Caco-2 (cell line): Measurements from ENCODE around the gene SLC37A1. TPM values are rescaled to one million over a fixed set of nuclear protein-coding genes. Genes with fewer than 3 reads are reported as not detected.
A peak's percentile ranks its signal among the peaks of the same experiment; 100 is the strongest.

ENCODE experiments used
- BruUV-seq: library from RNA; stranded (reverse); fragments of 400-500 nt; replicated peaks from 2 replicates; lab custom pipeline; 2021; lab: Mats Ljungman, UMichigan
- CTCF ChIA-PET: fragments of 300-600 bp; sonication (Branson Sonifier 250); formaldehyde crosslinking; loops from one replicate; lab custom pipeline; 2022; ENCODE audit warnings: antibody characterized with exemption; lab: Charles Lee
- POLR2A ChIA-PET: fragments of 300-600 bp; sonication (Branson Sonifier 250); formaldehyde crosslinking; loops from one replicate; lab custom pipeline; 2022; ENCODE audit warnings: antibody characterized with exemption; lab: Charles Lee
- DNase-seq, 2 experiments: peaks; one replicate each; pipeline versions ENCODE4 v3.0.0 to v3.0.0-alpha.2; 2020 to 2022
- H3K27me3 ChIP-seq: replicated peaks from 2 replicates; pipeline ENCODE4 v1.6.0; 2011; ENCODE audit warnings: low read length; ENCODE audit not compliant: control insufficient read depth, insufficient read depth
- H3K36me3 ChIP-seq: 2 replicates; pipeline ENCODE4 v1.5.1; 2011; ENCODE audit warnings: low read length; ENCODE audit not compliant: control insufficient read depth, insufficient read depth
- H3K4me1 ChIP-seq: fragments of 250-450 bp; sonication (Bioruptor Pico); 2 replicates; pipeline ENCODE4 v1.5.1; 2020; ENCODE audit warnings: mild to moderate bottlenecking
- H3K4me3 ChIP-seq: 2 replicates; pipeline ENCODE4 v1.5.1; 2011; ENCODE audit warnings: low read depth, mild to moderate bottlenecking, control low read depth, low read length
- H3K9me3 ChIP-seq: fragments of 250-450 bp; sonication (Bioruptor Pico); 2 replicates; pipeline ENCODE4 v1.5.1; 2020; ENCODE audit warnings: mild to moderate bottlenecking, moderate library complexity
- H3K27ac Mint-ChIP-seq: one replicate; pipeline ENCODE4 v1.8.0; 2022; ENCODE audit warnings: mixed read lengths; ENCODE audit not compliant: unreplicated experiment
- H3K27me3 Mint-ChIP-seq: one replicate; pipeline ENCODE4 v1.8.0; 2022; ENCODE audit warnings: mixed read lengths; ENCODE audit not compliant: insufficient read depth, unreplicated experiment
- H3K36me3 Mint-ChIP-seq: one replicate; pipeline ENCODE4 v1.8.0; 2022; ENCODE audit warnings: mild to moderate bottlenecking, mixed read lengths; ENCODE audit not compliant: insufficient read depth, unreplicated experiment
- H3K4me1 Mint-ChIP-seq: one replicate; pipeline ENCODE4 v1.8.0; 2022; ENCODE audit warnings: low read depth, mixed read lengths; ENCODE audit not compliant: unreplicated experiment
- H3K4me3 Mint-ChIP-seq: one replicate; pipeline ENCODE4 v1.8.0; 2022; ENCODE audit warnings: mild to moderate bottlenecking, moderate library complexity, mixed read lengths; ENCODE audit not compliant: unreplicated experiment
- H3K9me3 Mint-ChIP-seq: one replicate; pipeline ENCODE4 v1.8.0; 2022; ENCODE audit warnings: mixed read lengths; ENCODE audit not compliant: unreplicated experiment
- intact Hi-C: fragments of 100-400 bp; cut with micrococcal nuclease; formaldehyde crosslinking; loops from one replicate; pipeline ENCODE4 v1.10.0; 2022; ENCODE audit not compliant: unreplicated experiment
- total RNA-seq: library from RNA; stranded (reverse); gene quantifications from 2 replicates; pipeline ENCODE4 v1.2.3, GENCODE V29; 2022
- TF ChIP-seq, protein P1 (sequence below), 2 experiments: fragments of 200-600 bp in 1 of 2; IDR thresholded peaks; 1 replicate in 1 of 2; 2 replicates in 1 of 2; pipeline versions ENCODE4 v1.5.1 to v1.8.0; 2011 to 2022; ENCODE audit warnings: antibody characterized with exemption in 1 of 2, control low read depth in 1 of 2, inconsistent platforms in 1 of 2, low read depth in 1 of 2, low read length in 1 of 2, mild to moderate bottlenecking in 1 of 2, moderate library complexity in 1 of 2; ENCODE audit not compliant: insufficient read depth in 1 of 2, severe bottlenecking in 1 of 2, unreplicated experiment in 1 of 2

The SLC37A1 gene
- total RNA-seq, 1 experiment from 2014 or later: 9.8 TPM

DNA sequence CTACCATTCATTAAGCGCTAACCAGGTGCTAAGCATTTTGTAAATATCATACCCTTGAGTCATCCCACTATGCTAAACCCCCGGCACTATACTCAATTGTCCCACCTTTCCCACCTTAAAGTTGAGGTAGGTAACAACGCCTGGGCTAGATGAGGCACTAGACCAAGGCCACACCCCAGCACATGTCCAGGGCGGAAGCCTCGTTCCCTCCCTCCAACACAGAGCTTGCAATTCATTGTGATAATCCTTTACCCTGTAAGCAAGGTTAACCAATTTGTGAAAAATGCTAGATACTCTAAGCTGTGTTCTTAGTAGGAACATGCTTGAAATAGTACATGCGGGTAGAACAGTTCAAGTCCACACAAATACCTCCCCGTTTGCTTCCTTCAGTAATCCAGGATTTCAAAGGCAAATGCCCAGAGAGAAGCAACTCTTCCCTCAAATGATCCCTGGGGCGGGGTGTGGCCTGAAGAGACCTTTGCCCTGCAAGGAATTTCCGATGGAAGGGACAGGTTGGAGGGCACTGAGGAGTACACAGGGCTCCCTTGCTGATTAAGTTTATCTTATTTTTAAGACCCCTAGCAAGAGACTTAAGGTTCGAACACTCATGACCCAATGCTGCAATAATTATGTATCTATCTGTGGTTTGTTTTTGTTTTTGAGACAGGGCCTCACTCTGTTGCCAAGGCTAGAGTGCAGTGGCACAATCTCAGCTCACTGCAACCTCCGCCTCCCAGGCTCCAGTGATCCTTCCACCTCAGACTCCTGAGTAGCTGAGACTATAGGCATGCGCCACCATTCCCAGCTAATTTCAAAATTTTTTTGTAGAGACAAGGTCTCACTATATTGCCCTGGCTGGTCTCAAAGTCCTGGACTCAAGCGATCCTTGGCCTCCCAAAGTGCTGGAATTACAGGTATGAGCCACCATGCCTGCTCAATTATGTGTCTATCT lies 20.3 kb upstream of the SLC37A1 start:
- H3K4me1 ChIP-seq: peaks cover 23% of the 10 kb centered on the region
- peak; percentile 64 to 71 for DNase-seq
- no peaks in the 10 kb centered on the region for H3K27me3 Mint-ChIP-seq
- no peaks in the 10 kb centered on the region for H3K36me3 ChIP-seq
- H3K9me3 Mint-ChIP-seq: no peaks in the 10 kb centered on the region
- H3K4me3 Mint-ChIP-seq: no peak overlapping the region
- TF ChIP-seq, protein P1, sequence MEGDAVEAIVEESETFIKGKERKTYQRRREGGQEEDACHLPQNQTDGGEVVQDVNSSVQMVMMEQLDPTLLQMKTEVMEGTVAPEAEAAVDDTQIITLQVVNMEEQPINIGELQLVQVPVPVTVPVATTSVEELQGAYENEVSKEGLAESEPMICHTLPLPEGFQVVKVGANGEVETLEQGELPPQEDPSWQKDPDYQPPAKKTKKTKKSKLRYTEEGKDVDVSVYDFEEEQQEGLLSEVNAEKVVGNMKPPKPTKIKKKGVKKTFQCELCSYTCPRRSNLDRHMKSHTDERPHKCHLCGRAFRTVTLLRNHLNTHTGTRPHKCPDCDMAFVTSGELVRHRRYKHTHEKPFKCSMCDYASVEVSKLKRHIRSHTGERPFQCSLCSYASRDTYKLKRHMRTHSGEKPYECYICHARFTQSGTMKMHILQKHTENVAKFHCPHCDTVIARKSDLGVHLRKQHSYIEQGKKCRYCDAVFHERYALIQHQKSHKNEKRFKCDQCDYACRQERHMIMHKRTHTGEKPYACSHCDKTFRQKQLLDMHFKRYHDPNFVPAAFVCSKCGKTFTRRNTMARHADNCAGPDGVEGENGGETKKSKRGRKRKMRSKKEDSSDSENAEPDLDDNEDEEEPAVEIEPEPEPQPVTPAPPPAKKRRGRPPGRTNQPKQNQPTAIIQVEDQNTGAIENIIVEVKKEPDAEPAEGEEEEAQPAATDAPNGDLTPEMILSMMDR (IDR thresholded peaks at IDR 0.05; ENCODE audit: insufficient read depth in 1 of 2, low read depth in 1 of 2, low read length in 1 of 2, severe bottlenecking in 1 of 2, unreplicated experiment in 1 of 2): no peak
- peaks cover 15% of the 10 kb centered on the region for H3K36me3 Mint-ChIP-seq
- peak overlapping the region; percentile 85 for H3K27ac Mint-ChIP-seq
- ChIA-PET CTCF (interaction anchor here (0.7 kb wide), 1 partner anchor 26 kb away, joined by 3 read pairs; no protein-coding TSS in a partner anchor), POLR2A (no interaction called here)
- H3K27me3 ChIP-seq: no peaks in the 10 kb centered on the region
- H3K9me3 ChIP-seq: no peaks in the 10 kb centered on the region
- BruUV-seq: no TSS peak
- intact Hi-C loops: loop anchor here (2.0 kb wide), 1 partner anchor 15 kb away; no protein-coding TSS in a partner anchor
- no peak overlapping the region for H3K4me3 ChIP-seq
- H3K4me1 Mint-ChIP-seq: peaks cover 21% of the 10 kb centered on the region

DNA sequence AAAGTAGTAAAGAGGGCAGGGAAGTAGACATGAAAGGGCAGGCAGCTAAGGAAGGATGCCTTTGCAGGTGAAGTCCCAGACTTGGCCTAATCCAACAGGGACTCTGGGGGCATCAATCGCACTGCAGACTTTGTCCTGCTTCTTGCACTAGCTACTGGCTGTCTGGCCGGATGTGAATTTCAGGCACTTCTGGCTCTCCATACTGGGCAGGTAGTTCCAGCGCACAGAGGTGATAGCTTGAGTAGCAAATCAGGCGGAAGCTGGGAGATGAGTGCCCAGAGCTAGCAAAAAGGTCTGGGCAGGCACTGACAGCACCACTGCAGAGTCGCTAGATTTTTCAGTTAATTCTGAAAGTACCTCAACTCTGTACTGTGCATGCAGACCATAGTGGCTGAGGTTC lies 18.6 kb upstream of the SLC37A1 start:
- peak overlapping the region; percentile 88 for H3K4me3 Mint-ChIP-seq
- peaks cover 23% of the 10 kb centered on the region for H3K4me1 ChIP-seq
- TF ChIP-seq, protein P1 (IDR thresholded peaks at IDR 0.05; ENCODE audit: insufficient read depth in 1 of 2, low read depth in 1 of 2, low read length in 1 of 2, severe bottlenecking in 1 of 2, unreplicated experiment in 1 of 2): no peak
- peak overlapping the region; percentile 52; the same call in 1 of the 2 replicates for H3K4me3 ChIP-seq
- no peak overlapping the region for H3K27ac Mint-ChIP-seq
- H3K9me3 Mint-ChIP-seq: no peaks in the 10 kb centered on the region
- H3K4me1 Mint-ChIP-seq: peaks cover 21% of the 10 kb centered on the region
- no peaks in the 10 kb centered on the region for H3K27me3 ChIP-seq
- POLR2A ChIA-PET: no interaction called here
- CTCF ChIA-PET: no interaction called here
- no peaks in the 10 kb centered on the region for H3K9me3 ChIP-seq
- no peaks in the 10 kb centered on the region for H3K27me3 Mint-ChIP-seq
- intact Hi-C loops: no loop called here
- H3K36me3 Mint-ChIP-seq: peaks cover 15% of the 10 kb centered on the region
- H3K36me3 ChIP-seq: no peaks in the 10 kb centered on the region
- DNase-seq: no peak
- no TSS peak for BruUV-seq

DNA sequence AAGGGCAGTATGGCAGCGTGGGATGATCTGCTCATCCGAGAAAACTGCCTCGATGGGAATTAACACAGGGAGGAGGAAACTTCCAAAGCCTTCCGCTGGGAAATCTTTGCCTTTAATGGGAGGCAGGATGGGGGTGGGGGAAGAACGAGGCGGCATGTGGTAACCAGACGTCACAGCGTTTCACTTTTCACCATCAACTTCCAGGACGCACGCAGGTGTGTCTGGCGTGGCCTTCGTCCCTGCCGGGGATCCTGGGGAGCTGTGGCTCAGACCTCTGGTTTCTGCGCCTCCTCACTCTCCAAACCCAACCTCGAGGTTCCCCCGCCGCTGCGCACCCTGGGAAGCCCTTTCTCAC lies 17.9 kb upstream of the SLC37A1 start:
- Histone ChIP-seq H3K27me3 (no peaks in the 10 kb centered on the region), H3K4me3 (peak overlapping the region; percentile 52), H3K36me3 (no peaks in the 10 kb centered on the region), H3K4me1 (peaks cover 18% of the 10 kb centered on the region), H3K9me3 (no peaks in the 10 kb centered on the region)
- CTCF ChIA-PET: no interaction called here
- peak overlapping the region; percentile 87 for H3K27ac Mint-ChIP-seq
- peaks cover 21% of the 10 kb centered on the region for H3K4me1 Mint-ChIP-seq
- TF ChIP-seq, protein P1 (IDR thresholded peaks at IDR 0.05; ENCODE audit: insufficient read depth in 1 of 2, low read depth in 1 of 2, low read length in 1 of 2, severe bottlenecking in 1 of 2, unreplicated experiment in 1 of 2): no peak
- POLR2A ChIA-PET: interaction anchor here (1.0 kb wide), 1 partner anchor 12 kb away, joined by 3 read pairs; no protein-coding TSS in a partner anchor
- intact Hi-C loops: no loop called here
- H3K36me3 Mint-ChIP-seq: peaks cover 15% of the 10 kb centered on the region
- H3K9me3 Mint-ChIP-seq: no peaks in the 10 kb centered on the region
- no TSS peak for BruUV-seq
- DNase-seq: no peak
- no peaks in the 10 kb centered on the region for H3K27me3 Mint-ChIP-seq
- peak overlapping the region; percentile 88 for H3K4me3 Mint-ChIP-seq
